SK-N-SH (cell line): ENCODE results near the gene KLHL4. TPM values are rescaled to one million over a fixed set of nuclear protein-coding genes. Genes with fewer than 3 reads are reported as not detected.

ENCODE experiments used
- CTCF ChIP-seq: fragments of 200-600 bp; sonication (generic); IDR thresholded peaks from 2 replicates; pipeline ENCODE4 v1.6.1; 2017; ENCODE audit warnings: antibody characterized with exemption, mild to moderate bottlenecking, moderate library complexity
- FOXJ3 ChIP-seq: sonication (generic); formaldehyde crosslinking; IDR thresholded peaks from 2 replicates; pipeline ENCODE4 v1.5.1; 2020; ENCODE audit warnings: mild to moderate bottlenecking, missing genetic modification reagents
- FOXM1 ChIP-seq: IDR thresholded peaks from 2 replicates; pipeline ENCODE4 v1.4.0; 2012; ENCODE audit warnings: low read depth, mild to moderate bottlenecking
- GATA2 ChIP-seq: sonication (generic); formaldehyde crosslinking; IDR thresholded peaks from 2 replicates; pipeline ENCODE4 v1.5.0; 2020; ENCODE audit warnings: mild to moderate bottlenecking, missing genetic modification reagents
- TAF1 ChIP-seq: IDR thresholded peaks from 2 replicates; pipeline ENCODE4 v1.6.1; 2012; ENCODE audit warnings: low read depth, mild to moderate bottlenecking, low read length, moderate library complexity, borderline replicate concordance
- TEAD4 ChIP-seq: IDR thresholded peaks from 2 replicates; pipeline ENCODE4 v1.4.0; 2012; ENCODE audit warnings: mild to moderate bottlenecking, borderline replicate concordance; ENCODE audit not compliant: insufficient read depth
- USF1 ChIP-seq: IDR thresholded peaks from 2 replicates; pipeline ENCODE4 v1.4.0; 2012; ENCODE audit warnings: low read depth, borderline replicate concordance
- polyA plus RNA-seq, 3 experiments: library from polyadenylated mRNA; depleted of rRNA; stranded (reverse); fragments of >200 nt; gene quantifications; 2 replicates each; pipeline ENCODE4 v1.2.3, GENCODE V29; 2012

The KLHL4 gene
- polyA plus RNA-seq, 1 of the 3 experiments (the other 2 are of a cell fraction) = 0.18 TPM

DNA sequence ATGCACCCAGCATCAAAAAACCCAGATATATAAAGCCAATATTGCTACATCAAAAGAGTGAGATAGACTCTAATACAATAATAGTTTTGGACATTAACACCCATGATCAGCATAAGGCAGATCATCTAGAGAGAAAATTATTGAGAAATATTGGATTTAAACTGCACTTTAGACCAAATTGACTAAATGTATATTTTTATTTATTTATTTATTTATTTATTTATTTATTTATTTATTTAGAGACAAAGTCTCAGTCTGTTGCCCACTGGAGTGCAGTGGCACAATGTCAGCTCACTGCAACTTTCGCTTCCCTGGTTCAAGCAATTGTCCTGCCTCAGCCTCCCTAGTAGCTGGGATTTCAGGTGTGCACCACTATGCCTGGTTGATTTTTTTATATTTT lies 193.0 kb downstream of the KLHL4 start (continued):
- TF ChIP-seq USF1 (no peak), TAF1 (no peak), TEAD4 (no peak), FOXM1 (no peak), GATA2 (CRISPR knock-in tag) (no peak), CTCF (no peak), FOXJ3 (CRISPR knock-in tag) (no peak)
